Spleen (tissue), 7 donors: ENCODE data around the gene TMEM245.

Source experiments
- POLR2A ChIP-seq, 3 donors: fragments of 450-650 bp; IDR thresholded peaks; one replicate each; pipeline ENCODE4 v1.5.1; 2017; ENCODE audit warnings: antibody characterized with exemption in 3 of 3, mild to moderate bottlenecking in 1 of 3
- POLR2AphosphoS5 ChIP-seq, 3 donors: sonication (generic); formaldehyde crosslinking; IDR thresholded peaks; one replicate each; pipeline ENCODE4 v1.5.1; 2017; ENCODE audit warnings: antibody characterized with exemption in 3 of 3
- TF ChIP-seq, protein P1 (sequence below), 11 experiments: fragments of 200-600 bp in 7 of 11; fragments of 450-650 bp in 4 of 11; sonication (generic) in 4 of 11; IDR thresholded peaks in 8 of 11; conservative IDR thresholded peaks in 3 of 11; 1 replicate in 7 of 11; 2 replicates in 4 of 11; pipeline versions ENCODE4 v1.4.0 to v1.8.0; 2016 to 2021; ENCODE audit warnings: antibody characterized with exemption in 11 of 11, inconsistent platforms in 4 of 11, mild to moderate bottlenecking in 1 of 11
- donor health status: DM: no; HTN: no; CAD: no; lungs with moderate emphysema.
- donor health status: DM: no; HTN: no; CAD: no.
- donor health status: DM: no; HTN: no; CAD: no.

DNA sequence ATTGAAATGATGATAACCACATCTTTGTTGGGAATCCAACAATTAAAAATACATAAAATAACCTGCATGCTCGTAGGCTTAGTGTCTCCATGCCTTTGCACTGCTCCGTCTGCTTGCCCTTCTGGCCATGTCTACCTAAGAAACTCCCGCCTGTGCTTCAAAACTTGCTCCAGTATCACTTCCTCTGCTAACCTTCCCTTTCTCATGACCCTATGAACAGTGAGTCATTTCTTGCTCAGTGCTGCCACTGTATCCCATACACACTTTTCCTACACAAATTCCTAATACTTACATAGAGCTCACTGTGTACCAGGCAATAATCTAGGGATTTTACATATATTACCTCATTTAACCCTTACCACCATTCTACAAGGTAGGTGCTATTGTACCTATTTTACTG, 33.5 kb downstream of the TMEM245 start:
- TF ChIP-seq, protein P1, sequence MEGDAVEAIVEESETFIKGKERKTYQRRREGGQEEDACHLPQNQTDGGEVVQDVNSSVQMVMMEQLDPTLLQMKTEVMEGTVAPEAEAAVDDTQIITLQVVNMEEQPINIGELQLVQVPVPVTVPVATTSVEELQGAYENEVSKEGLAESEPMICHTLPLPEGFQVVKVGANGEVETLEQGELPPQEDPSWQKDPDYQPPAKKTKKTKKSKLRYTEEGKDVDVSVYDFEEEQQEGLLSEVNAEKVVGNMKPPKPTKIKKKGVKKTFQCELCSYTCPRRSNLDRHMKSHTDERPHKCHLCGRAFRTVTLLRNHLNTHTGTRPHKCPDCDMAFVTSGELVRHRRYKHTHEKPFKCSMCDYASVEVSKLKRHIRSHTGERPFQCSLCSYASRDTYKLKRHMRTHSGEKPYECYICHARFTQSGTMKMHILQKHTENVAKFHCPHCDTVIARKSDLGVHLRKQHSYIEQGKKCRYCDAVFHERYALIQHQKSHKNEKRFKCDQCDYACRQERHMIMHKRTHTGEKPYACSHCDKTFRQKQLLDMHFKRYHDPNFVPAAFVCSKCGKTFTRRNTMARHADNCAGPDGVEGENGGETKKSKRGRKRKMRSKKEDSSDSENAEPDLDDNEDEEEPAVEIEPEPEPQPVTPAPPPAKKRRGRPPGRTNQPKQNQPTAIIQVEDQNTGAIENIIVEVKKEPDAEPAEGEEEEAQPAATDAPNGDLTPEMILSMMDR (IDR thresholded peaks at IDR 0.05 in 8 of 11, conservative IDR thresholded peaks at IDR 0.05 in 3 of 11) = no peak
- TF ChIP-seq POLR2A (IDR thresholded peaks at IDR 0.05) (no peak), POLR2AphosphoS5 (IDR thresholded peaks at IDR 0.05) (no peak)
